HepG2 (cell line): ENCODE measurements around the gene SLC35E4. TPM values are rescaled to one million over a fixed set of nuclear protein-coding genes. Genes with fewer than 3 reads are reported as not detected.

ENCODE experiments used
- ATAC-seq: fragments of 200-7000 bp; cut with Tn5 transposase; 3 replicates; pipeline ENCODE4 v1.9.1; 2020; ENCODE audit warnings: mild to moderate bottlenecking, moderate library complexity
- BruUV-seq: library from RNA; stranded (reverse); fragments of 400-500 nt; replicated peaks from 2 replicates; lab custom pipeline; 2021; lab: Mats Ljungman, UMichigan
- CTCF ChIA-PET: fragments of 300-600 bp; formaldehyde crosslinking; extraction: SDS; loops from one replicate; lab custom pipeline; 2021; ENCODE audit warnings: low total read pairs, inconsistent platforms, low intra/inter-chr PET ratio; lab: Yijun Ruan, JAX
- POLR2A ChIA-PET: fragments of 350-600 bp; sonication (Branson Sonifier 250); formaldehyde crosslinking; loops from one replicate; lab custom pipeline; 2020; ENCODE audit warnings: antibody characterized with exemption, inconsistent platforms; lab: Yijun Ruan, JAX
- DNase-seq: peaks from one replicate; pipeline ENCODE4 v3.0.0-alpha.2; 2015; ENCODE audit warnings: low spot score
- FAIRE-seq: peaks from 3 replicates; lab custom pipeline; 2011; peaks lifted over from hg19 to GRCh38; lab: Jason Lieb, UNC
- H2AFZ ChIP-seq: one replicate; pipeline ENCODE4 v1.6.1; 2011; ENCODE audit warnings: low read length, inconsistent platforms
- H3K27ac ChIP-seq: fragments of 300-600 bp; 3 replicates; pipeline ENCODE4 v1.8.0; 2011; ENCODE audit warnings: mixed run types, mild to moderate bottlenecking, mixed read lengths, low read length, inconsistent platforms; ENCODE audit not compliant: insufficient read depth; ENCODE audit errors: extremely low read length
- H3K27me3 ChIP-seq, 2 experiments: fragments of 200-600 bp in 1 of 2; 2 replicates in 1 of 2; 3 replicates in 1 of 2; pipeline versions ENCODE4 v1.6.0 to v1.8.0; 2011; ENCODE audit warnings: low read length in 2 of 2, mild to moderate bottlenecking in 2 of 2, moderate library complexity in 2 of 2, inconsistent platforms in 1 of 2; ENCODE audit not compliant: insufficient read depth in 2 of 2, control insufficient read depth in 1 of 2
- H3K36me3 ChIP-seq, 2 experiments: fragments of 200-600 bp in 1 of 2; replicated peaks in 1 of 2; 2 replicates in 1 of 2; 3 replicates in 1 of 2; pipeline versions ENCODE4 v1.5.1 to v1.8.0; 2011; ENCODE audit warnings: low read length in 2 of 2, inconsistent platforms in 1 of 2; ENCODE audit not compliant: insufficient read depth in 2 of 2, control insufficient read depth in 1 of 2
- H3K4me1 ChIP-seq: 2 replicates; pipeline ENCODE4 v1.5.1; 2012; ENCODE audit warnings: low read length, inconsistent platforms; ENCODE audit not compliant: insufficient read depth
- H3K4me2 ChIP-seq: 2 replicates; pipeline ENCODE4 v1.6.0; 2011; ENCODE audit warnings: low read depth, low read length, inconsistent platforms
- H3K4me3 ChIP-seq, 3 experiments: fragments of 200-600 bp in 1 of 3; sonication (generic), shearing (Covaris generic) in 1 of 3; replicated peaks in 1 of 3; 2 replicates each; pipeline ENCODE4 v1.5.1; 2011 to 2016; ENCODE audit warnings: low read length in 3 of 3, inconsistent platforms in 2 of 3, low read depth in 2 of 3, mild to moderate bottlenecking in 2 of 3, control low read depth in 1 of 3, mixed read lengths in 1 of 3; ENCODE audit not compliant: insufficient read depth in 1 of 3
- H3K79me2 ChIP-seq: one replicate; pipeline ENCODE4 v1.6.1; 2011; ENCODE audit warnings: low read length, inconsistent platforms; ENCODE audit not compliant: insufficient read depth
- H3K9ac ChIP-seq: 2 replicates; pipeline ENCODE4 v1.6.0; 2011; ENCODE audit warnings: mild to moderate bottlenecking, low read depth, low read length, inconsistent platforms; ENCODE audit not compliant: insufficient read depth
- H3K9me3 ChIP-seq: 2 replicates; pipeline ENCODE4 v1.5.1; 2012; ENCODE audit warnings: mild to moderate bottlenecking, low read length
- H4K20me1 ChIP-seq: 2 replicates; pipeline ENCODE4 v1.6.0; 2011; ENCODE audit warnings: inconsistent platforms, mild to moderate bottlenecking, low read length, moderate library complexity; ENCODE audit not compliant: insufficient read depth
- CREB1 ChIP-seq, 2 experiments: fragments of 450-650 bp in 1 of 2; IDR thresholded peaks; 2 replicates each; pipeline ENCODE4 v1.6.1; 2016 to 2017; ENCODE audit warnings: control low read depth in 1 of 2, mild to moderate bottlenecking in 1 of 2, missing compliant biosample characterization in 1 of 2, missing genetic modification characterization in 1 of 2
- FOXA3 ChIP-seq: IDR thresholded peaks from 2 replicates; pipeline ENCODE4 v1.6.1; 2016; ENCODE audit warnings: missing genetic modification reagents, missing compliant biosample characterization
- MYNN ChIP-seq: sonication (generic); formaldehyde crosslinking; IDR thresholded peaks from 2 replicates; pipeline ENCODE4 v1.4.0; 2020; ENCODE audit warnings: mild to moderate bottlenecking, low read depth, missing genetic modification reagents
- PHF5A ChIP-seq: IDR thresholded peaks from one replicate; pipeline ENCODE4 v1.6.1; 2018; ENCODE audit warnings: low read depth, missing genetic modification reagents; ENCODE audit not compliant: unreplicated experiment
- SATB2 ChIP-seq: sonication (generic); formaldehyde crosslinking; IDR thresholded peaks from 2 replicates; pipeline ENCODE4 v1.5.0; 2020; ENCODE audit warnings: missing genetic modification reagents
- ZBTB38 ChIP-seq: sonication (generic); formaldehyde crosslinking; IDR thresholded peaks from 2 replicates; pipeline ENCODE4 v1.5.1; 2020; ENCODE audit warnings: mild to moderate bottlenecking, missing genetic modification reagents
- ZBTB7B ChIP-seq: sonication (generic); formaldehyde crosslinking; IDR thresholded peaks from 2 replicates; pipeline ENCODE4 v1.4.0; 2020; ENCODE audit warnings: missing genetic modification reagents
- ZIK1 ChIP-seq: sonication (generic); formaldehyde crosslinking; IDR thresholded peaks from 2 replicates; pipeline ENCODE4 v1.5.0; 2020; ENCODE audit warnings: mild to moderate bottlenecking, low read depth, missing genetic modification reagents, borderline replicate concordance
- ZNF101 ChIP-seq: sonication (generic); formaldehyde crosslinking; IDR thresholded peaks from 2 replicates; pipeline ENCODE4 v1.4.0; 2020; ENCODE audit warnings: mild to moderate bottlenecking, low read depth, missing genetic modification reagents, borderline replicate concordance
- ZNF460 ChIP-seq: sonication (generic); formaldehyde crosslinking; IDR thresholded peaks from 2 replicates; pipeline ENCODE4 v1.5.1; 2020; ENCODE audit warnings: missing genetic modification reagents, mild to moderate bottlenecking, borderline replicate concordance
- ZSCAN25 ChIP-seq: sonication (generic); formaldehyde crosslinking; IDR thresholded peaks from 2 replicates; pipeline ENCODE4 v1.8.0; 2022; ENCODE audit warnings: mild to moderate bottlenecking, missing genetic modification reagents
- WGBS: methylation state at CpG from one replicate; pipeline ENCODE4 v1.1.6; 2017; ENCODE audit warnings: low lambda C conversion rate; 5-methylcytosine and 5-hydroxymethylcytosine counted together
- in situ Hi-C: cut with HindIII; loops from 2 replicates; pipeline ENCODE4 v1.10.0; 2017; ENCODE audit warnings: low pct_unique_long_range_greater_than_20kb; ENCODE audit not compliant: extremely low pct_ligation_motif_present
- intact Hi-C: fragments of 100-400 bp; cut with micrococcal nuclease; formaldehyde crosslinking; loops from one replicate; pipeline ENCODE4 v1.10.0; 2022; ENCODE audit not compliant: unreplicated experiment
- polyA plus RNA-seq, 8 experiments: library from polyadenylated mRNA; depleted of rRNA in 3 of 8; stranded (reverse) in 7 of 8; unstranded in 1 of 8; fragments of >200 nt; fragmentation: Illumina TruSeq in 4 of 8; extraction: Trizol in 4 of 8; gene quantifications; 2 replicates each; pipeline versions ENCODE4 v1.2.1 to v1.2.3, GENCODE V29; 2011 to 2016; ENCODE audit warnings: low read depth in 4 of 8, missing spikeins in 1 of 8, mixed read lengths in 1 of 8; ENCODE audit not compliant: insufficient read depth in 1 of 8
- total RNA-seq, 5 experiments: library from RNA; depleted of rRNA; stranded (reverse); fragments of >200 nt; fragmentation: Illumina TruSeq; extraction: Trizol; gene quantifications; 2 replicates each; pipeline ENCODE4 v1.2.3, GENCODE V29; 2016; ENCODE audit warnings: low read depth in 1 of 5
- TF ChIP-seq, protein P1 (sequence below): sonication (generic); formaldehyde crosslinking; IDR thresholded peaks from 2 replicates; pipeline ENCODE4 v1.5.0; 2020; ENCODE audit warnings: mild to moderate bottlenecking, missing genetic modification reagents, borderline replicate concordance

SLC35E4 gene
- total and polyA plus RNA-seq, 2 of the 13 experiments (the other 11 are each of a cell fraction or from before 2014, with no cell fraction given) = 0.07 to 0.15 TPM

- H4K20me1 ChIP-seq = no peaks in the 10 kb centered on the region
- WGBS = 24% methylated on average over 2 of the region's 4 CpGs
- no peak overlapping the region for H3K27ac ChIP-seq
- in situ Hi-C loops = no loop called here
- FAIRE-seq = no peak
- no peak overlapping the region for H3K9ac ChIP-seq
- H2AFZ ChIP-seq = no peak overlapping the region
- CTCF ChIA-PET = no interaction called here
- H3K9me3 ChIP-seq = no peaks in the 10 kb centered on the region
- no peaks in the 10 kb centered on the region for H3K79me2 ChIP-seq
- peaks cover 10% of the 10 kb centered on the region for H3K4me1 ChIP-seq
- intact Hi-C loops = no loop called here
- H3K4me2 ChIP-seq = no peak overlapping the region
- TF ChIP-seq PHF5A (CRISPR knock-in tag) = no peak
- no peak for TF ChIP-seq ZBTB38
- TF ChIP-seq FOXA3 = no peak
- TF ChIP-seq ZNF460 (CRISPR knock-in tag) = no peak
- TF ChIP-seq MYNN = no peak
- TF ChIP-seq ZNF101 (CRISPR knock-in tag) = no peak
- no peak for TF ChIP-seq ZIK1 (CRISPR knock-in tag)
- TF ChIP-seq, protein P1, sequence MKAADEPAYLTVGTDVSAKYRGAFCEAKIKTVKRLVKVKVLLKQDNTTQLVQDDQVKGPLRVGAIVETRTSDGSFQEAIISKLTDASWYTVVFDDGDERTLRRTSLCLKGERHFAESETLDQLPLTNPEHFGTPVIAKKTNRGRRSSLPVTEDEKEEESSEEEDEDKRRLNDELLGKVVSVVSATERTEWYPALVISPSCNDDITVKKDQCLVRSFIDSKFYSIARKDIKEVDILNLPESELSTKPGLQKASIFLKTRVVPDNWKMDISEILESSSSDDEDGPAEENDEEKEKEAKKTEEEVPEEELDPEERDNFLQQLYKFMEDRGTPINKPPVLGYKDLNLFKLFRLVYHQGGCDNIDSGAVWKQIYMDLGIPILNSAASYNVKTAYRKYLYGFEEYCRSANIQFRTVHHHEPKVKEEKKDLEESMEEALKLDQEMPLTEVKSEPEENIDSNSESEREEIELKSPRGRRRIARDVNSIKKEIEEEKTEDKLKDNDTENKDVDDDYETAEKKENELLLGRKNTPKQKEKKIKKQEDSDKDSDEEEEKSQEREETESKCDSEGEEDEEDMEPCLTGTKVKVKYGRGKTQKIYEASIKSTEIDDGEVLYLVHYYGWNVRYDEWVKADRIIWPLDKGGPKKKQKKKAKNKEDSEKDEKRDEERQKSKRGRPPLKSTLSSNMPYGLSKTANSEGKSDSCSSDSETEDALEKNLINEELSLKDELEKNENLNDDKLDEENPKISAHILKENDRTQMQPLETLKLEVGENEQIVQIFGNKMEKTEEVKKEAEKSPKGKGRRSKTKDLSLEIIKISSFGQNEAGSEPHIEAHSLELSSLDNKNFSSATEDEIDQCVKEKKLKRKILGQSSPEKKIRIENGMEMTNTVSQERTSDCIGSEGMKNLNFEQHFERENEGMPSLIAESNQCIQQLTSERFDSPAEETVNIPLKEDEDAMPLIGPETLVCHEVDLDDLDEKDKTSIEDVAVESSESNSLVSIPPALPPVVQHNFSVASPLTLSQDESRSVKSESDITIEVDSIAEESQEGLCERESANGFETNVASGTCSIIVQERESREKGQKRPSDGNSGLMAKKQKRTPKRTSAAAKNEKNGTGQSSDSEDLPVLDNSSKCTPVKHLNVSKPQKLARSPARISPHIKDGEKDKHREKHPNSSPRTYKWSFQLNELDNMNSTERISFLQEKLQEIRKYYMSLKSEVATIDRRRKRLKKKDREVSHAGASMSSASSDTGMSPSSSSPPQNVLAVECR (CRISPR knock-in tag) = no peak
- TF ChIP-seq ZBTB7B (CRISPR knock-in tag) = no peak
- TF ChIP-seq ZSCAN25 (CRISPR knock-in tag) = no peak
- no peak for TF ChIP-seq CREB1 (IDR thresholded peaks at IDR 0.05)
- no peak for TF ChIP-seq CREB1 (CRISPR knock-in tag; IDR thresholded peaks at IDR 0.05)
- TF ChIP-seq SATB2 = no peak
- peaks cover 0 to 6% of the 10 kb centered on the region in 2 experiments; a peak in 4 of 5 replicates for H3K27me3 ChIP-seq
- no TSS peak for BruUV-seq
- no peak for ATAC-seq
- DNase-seq = no peak
- POLR2A ChIA-PET = no interaction called here
- H3K4me3 ChIP-seq = no peak overlapping the region
- no peaks in the 10 kb centered on the region for H3K36me3 ChIP-seq
These were observed 4.8 kb downstream of the SLC35E4 start for GRCh38 chr22:30640361-30640760.
